ENCODE data around the gene NUP88. TPM values are rescaled to one million over a fixed set of nuclear protein-coding genes. Genes with fewer than 3 reads are reported as not detected.
"Not testable (repeated sequence)": the region's sequence is repeated elsewhere in the genome, so short reads cannot be mapped to it uniquely, and the experiment has no call there.

NUP88 gene
- total and polyA plus RNA-seq, 9 donors, result 31.7 to 77.7 (median 42.3) TPM

DNA sequence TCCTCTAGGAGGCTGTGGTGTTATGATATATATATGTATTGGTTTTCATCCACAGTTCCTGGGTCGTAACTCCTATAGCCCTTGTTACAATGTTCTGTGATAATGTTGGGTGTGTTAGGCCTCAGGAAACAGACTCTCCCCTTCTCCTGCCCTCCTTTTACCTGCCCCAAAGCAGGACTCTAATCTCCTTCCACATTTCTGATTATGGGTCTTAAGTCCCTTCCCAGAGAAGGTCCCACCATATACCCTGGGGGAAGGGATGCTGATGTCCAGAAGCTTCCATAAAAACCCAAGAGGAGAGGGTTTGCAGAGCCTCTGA is 19.9 kb upstream of the NUP88 start:
- peak overlapping the region in 1 of 2 donors; percentile 55 for H3K27ac ChIP-seq

DNA sequence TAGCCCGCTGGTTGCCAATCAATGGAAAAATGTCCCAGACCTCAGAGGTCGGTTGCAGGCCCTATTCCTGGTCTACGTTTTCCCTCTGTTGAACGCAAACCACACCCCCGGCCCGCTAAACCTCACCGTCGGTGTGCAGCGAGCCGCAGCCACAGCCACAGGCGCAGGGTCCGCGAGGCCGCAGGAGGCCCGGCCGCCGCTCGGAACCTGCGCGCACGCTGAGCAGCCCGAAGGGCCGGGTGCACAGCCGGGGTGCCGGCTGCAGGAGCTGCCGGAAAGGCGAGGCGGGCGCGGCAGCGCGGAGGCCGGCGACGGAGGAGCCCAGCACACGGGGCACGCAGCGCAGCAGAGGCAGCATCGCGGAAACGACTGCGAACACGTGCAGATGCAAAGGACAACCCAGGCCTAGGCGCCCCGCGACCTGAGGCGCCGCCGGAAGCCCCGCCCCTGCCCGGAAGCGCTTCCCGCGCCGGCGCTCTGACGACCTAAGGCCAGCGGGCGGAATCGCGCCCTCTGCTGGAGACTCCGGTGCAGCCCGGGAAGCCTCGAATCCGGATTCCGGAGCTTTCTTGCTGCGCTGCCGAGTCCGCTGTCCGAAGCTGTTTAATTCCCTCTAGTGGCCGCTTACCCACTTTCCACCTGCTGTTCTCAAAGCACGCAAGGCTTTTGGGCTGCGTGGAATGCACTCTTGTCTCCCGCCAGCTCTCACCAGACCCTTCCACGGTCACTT is 19.4 kb upstream of the NUP88 start, which contains the start of gene C1QBP:
C1QBP (minus strand) TSS at position 440 of the 730 bp plus-strand sequence; CDS start at position 358, 82 bp downstream.
- no peaks in the 10 kb centered on the region for H3K36me3 ChIP-seq
- WGBS, 3 donors, result 0 to 1% (median 0%) methylated on average over 55 to 75 of the region's 75 CpGs
- TF ChIP-seq EP300 (IDR thresholded peaks at IDR 0.05), result no peak
- TF ChIP-seq, protein P1, sequence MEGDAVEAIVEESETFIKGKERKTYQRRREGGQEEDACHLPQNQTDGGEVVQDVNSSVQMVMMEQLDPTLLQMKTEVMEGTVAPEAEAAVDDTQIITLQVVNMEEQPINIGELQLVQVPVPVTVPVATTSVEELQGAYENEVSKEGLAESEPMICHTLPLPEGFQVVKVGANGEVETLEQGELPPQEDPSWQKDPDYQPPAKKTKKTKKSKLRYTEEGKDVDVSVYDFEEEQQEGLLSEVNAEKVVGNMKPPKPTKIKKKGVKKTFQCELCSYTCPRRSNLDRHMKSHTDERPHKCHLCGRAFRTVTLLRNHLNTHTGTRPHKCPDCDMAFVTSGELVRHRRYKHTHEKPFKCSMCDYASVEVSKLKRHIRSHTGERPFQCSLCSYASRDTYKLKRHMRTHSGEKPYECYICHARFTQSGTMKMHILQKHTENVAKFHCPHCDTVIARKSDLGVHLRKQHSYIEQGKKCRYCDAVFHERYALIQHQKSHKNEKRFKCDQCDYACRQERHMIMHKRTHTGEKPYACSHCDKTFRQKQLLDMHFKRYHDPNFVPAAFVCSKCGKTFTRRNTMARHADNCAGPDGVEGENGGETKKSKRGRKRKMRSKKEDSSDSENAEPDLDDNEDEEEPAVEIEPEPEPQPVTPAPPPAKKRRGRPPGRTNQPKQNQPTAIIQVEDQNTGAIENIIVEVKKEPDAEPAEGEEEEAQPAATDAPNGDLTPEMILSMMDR (IDR thresholded peaks at IDR 0.05), result peak; percentile 95 to 100 (median 96)
- peak; percentile 38 for TF ChIP-seq POLR2A (IDR thresholded peaks at IDR 0.05)

More for the DNA sequence above, 19.9 kb upstream of the NUP88 start:
- TF ChIP-seq POLR2A (IDR thresholded peaks at IDR 0.05) (no peak), EP300 (IDR thresholded peaks at IDR 0.05) (no peak)
- TF ChIP-seq, protein P1 (IDR thresholded peaks at IDR 0.05), result no peak
- intact Hi-C loops (cut with DNase I), result no loop called here
- H3K4me1 ChIP-seq (ENCODE audit: insufficient read depth), result peaks cover 2% of the 10 kb centered on the region
- H3K9me3 ChIP-seq, result no peaks in the 10 kb centered on the region
- H3K4me3 ChIP-seq, result peak overlapping the region; percentile 75
- H3K27me3 ChIP-seq, result no peaks in the 10 kb centered on the region
- H3K36me3 ChIP-seq, result no peaks in the 10 kb centered on the region
- WGBS, 3 donors, result 6 to 30% (median 12%) methylated on average over 1 of the region's 1 CpG
- no peak for DNase-seq

DNA sequence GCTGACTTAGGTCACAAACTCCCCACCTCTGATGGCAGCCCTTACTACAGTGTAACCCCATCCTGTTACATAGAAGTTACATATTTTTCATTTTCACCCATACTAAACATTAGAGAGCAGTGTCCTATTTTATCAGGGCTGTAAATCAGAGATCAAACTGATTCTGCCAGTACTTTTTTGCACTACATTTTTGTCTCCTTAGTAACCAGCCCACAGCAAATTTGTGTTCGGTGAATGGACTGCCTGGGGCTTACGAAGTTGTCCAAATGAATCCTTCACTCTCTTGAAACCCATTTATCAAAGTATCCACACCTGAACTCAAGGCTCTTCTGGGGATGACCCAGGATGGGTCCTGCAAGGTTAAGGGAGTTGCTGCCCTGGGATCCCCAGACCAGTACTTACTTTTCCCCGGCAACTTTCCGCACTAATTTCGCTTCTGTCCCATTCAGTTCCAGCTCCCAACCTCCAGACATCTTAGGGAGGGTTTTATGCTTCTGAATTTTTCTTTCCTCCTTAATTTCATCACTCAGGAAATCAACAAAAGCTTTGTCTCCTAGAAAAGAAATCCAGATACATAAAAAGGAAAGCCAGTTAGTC is 18.4 kb upstream of the NUP88 start:
- DNase-seq, result no peak
- intact Hi-C loops (cut with DNase I), result no loop called here
- H3K9me3 ChIP-seq, result no peaks in the 10 kb centered on the region
- no peaks in the 10 kb centered on the region for H3K36me3 ChIP-seq
- no peak overlapping the region for H3K27ac ChIP-seq
- H3K4me1 ChIP-seq (ENCODE audit: insufficient read depth), result peaks cover 2% of the 10 kb centered on the region
- no peak for TF ChIP-seq EP300 (IDR thresholded peaks at IDR 0.05)
- no peak for TF ChIP-seq POLR2A (IDR thresholded peaks at IDR 0.05)
- TF ChIP-seq, protein P1 (IDR thresholded peaks at IDR 0.05), result no peak
- H3K27me3 ChIP-seq, result no peaks in the 10 kb centered on the region
- 44 to 52% (median 46%) methylated on average over 5 of the region's 5 CpGs for WGBS, 3 donors
- peak overlapping the region; percentile 75 for H3K4me3 ChIP-seq

More for the DNA sequence above, 19.4 kb upstream of the NUP88 start, which contains the start of gene C1QBP:
- DNase-seq, result peak; percentile 83 to 96 (median 93)
- peak within 1 kb of the TSS; percentile 75 for H3K4me3 ChIP-seq
- H3K4me1 ChIP-seq (ENCODE audit: insufficient read depth), result peaks cover 2% of the 10 kb centered on the region
- intact Hi-C loops (cut with DNase I), result no loop called here
- no peaks in the 10 kb centered on the region for H3K9me3 ChIP-seq
- peak within 1 kb of the TSS in 1 of 2 donors; percentile 55 for H3K27ac ChIP-seq
- no peaks in the 10 kb centered on the region for H3K27me3 ChIP-seq

- H3K36me3 ChIP-seq; H3K9me3 ChIP-seq; H3K4me3 ChIP-seq; H3K27me3 ChIP-seq; H3K27ac ChIP-seq; DNase-seq; H3K4me1 ChIP-seq (ENCODE audit: insufficient read depth); intact Hi-C loops (cut with DNase I): not testable (repeated sequence)
- WGBS, 3 donors, result 82 to 89% (median 89%) methylated on average over 9 to 12 of the region's 12 CpGs
Measured at GRCh38 chr17:5435781-5436315, 16.4 kb upstream of the NUP88 start.

DNA sequence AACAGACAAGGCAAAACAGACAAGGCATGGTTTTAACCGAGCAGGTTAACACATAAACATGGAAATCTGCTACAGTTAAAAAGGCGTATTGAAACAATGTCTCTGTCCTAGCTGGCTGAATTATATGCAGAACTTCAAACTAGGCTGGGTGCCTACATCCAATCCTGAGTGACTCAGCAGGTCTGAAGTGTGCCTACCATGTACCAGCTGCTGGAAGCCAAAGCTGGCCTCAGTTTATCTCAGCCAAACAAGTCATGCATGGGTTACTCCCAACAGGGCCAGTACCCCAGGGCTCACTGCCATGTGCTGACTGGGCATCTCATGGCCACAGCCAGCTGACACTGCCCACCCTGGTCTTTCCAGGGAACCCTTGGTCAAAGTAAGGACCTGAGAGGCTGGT is 15.5 kb upstream of the NUP88 start:
- intact Hi-C loops (cut with DNase I), result no loop called here
- Histone ChIP-seq H3K36me3 (no peaks in the 10 kb centered on the region), H3K27me3 (no peaks in the 10 kb centered on the region), H3K9me3 (no peaks in the 10 kb centered on the region), H3K4me3 (no peak overlapping the region), H3K4me1 (ENCODE audit: insufficient read depth) (peaks cover 2% of the 10 kb centered on the region), H3K27ac (no peak overlapping the region)
- 89 to 96% (median 92%) methylated on average over 2 of the region's 2 CpGs for WGBS, 3 donors
- TF ChIP-seq, protein P1 (IDR thresholded peaks at IDR 0.05), result no peak
- TF ChIP-seq EP300 (IDR thresholded peaks at IDR 0.05) (no peak), POLR2A (IDR thresholded peaks at IDR 0.05) (no peak)
- no peak for DNase-seq

All from ovary (tissue), 9 donors.